Kidney epithelial cell (primary cell): ENCODE measurements around the gene USP24. TPM values are rescaled to one million over a fixed set of nuclear protein-coding genes. Genes with fewer than 3 reads are reported as not detected.

ENCODE experiments used
- DNase-seq: peaks from one replicate; pipeline ENCODE4 v3.0.0-alpha.2; 2010; ENCODE audit warnings: low read depth
- H3K27me3 ChIP-seq: 2 replicates; pipeline ENCODE4 v1.6.0; 2011; ENCODE audit warnings: low read length; ENCODE audit not compliant: control insufficient read depth, insufficient read depth
- H3K36me3 ChIP-seq: 2 replicates; pipeline ENCODE4 v1.5.1; 2011; ENCODE audit warnings: low read length; ENCODE audit not compliant: control insufficient read depth, insufficient read depth
- H3K4me3 ChIP-seq: 2 replicates; pipeline ENCODE4 v1.5.1; 2011; ENCODE audit warnings: low read depth, mild to moderate bottlenecking, control low read depth, low read length
- total RNA-seq: library from RNA; depleted of rRNA; stranded (reverse); fragments of >200 nt; gene quantifications from 2 replicates; pipeline ENCODE4 v1.2.3, GENCODE V29; 2015
- TF ChIP-seq, protein P1 (sequence below): IDR thresholded peaks from 2 replicates; pipeline ENCODE4 v1.5.1; 2011; ENCODE audit warnings: mild to moderate bottlenecking, moderate library complexity, low read length, control low read depth, inconsistent platforms; ENCODE audit not compliant: insufficient read depth, poor library complexity, severe bottlenecking

USP24 gene
- total RNA-seq, 1 donor from 2014 or later, result 27.2 TPM

DNA sequence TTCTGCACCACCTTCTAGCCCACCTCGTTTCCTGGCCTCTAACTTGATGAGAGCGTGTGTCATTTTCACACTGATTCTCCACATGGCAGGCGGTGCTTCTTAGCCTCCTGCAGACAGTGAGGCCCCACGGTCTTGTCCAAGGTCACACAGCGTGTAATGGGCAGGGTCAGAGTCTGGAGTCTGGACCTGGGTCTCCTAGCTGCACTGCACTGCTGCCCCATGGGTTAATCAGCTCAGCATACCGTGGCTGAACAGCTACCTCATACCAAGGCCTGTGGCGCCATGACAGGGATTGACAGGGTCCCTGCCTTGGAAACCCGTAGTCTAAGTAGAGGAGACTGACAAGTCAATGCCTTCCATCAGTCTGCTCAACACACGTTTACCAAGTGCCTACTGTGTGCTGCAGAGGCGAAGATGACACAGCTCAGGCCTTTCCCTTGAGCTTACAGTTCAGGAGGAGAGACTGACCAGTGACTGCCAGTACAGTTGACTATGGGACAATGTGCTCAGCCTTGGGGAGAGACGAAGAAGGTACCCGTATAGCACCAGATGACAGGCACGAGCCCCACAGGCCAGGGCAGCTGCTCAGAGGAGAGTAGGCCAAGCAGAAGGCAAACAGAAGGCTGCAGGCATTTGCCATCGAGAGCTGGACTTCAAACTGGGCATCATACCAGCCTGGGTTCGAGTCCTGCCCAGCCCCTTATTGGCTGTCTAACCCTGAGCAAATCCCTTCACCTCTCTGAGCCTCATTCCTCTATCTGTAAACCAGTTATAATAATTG is 170.4 kb downstream of the USP24 start:
- no peak overlapping the region for H3K4me3 ChIP-seq
- DNase-seq, result no peak
- H3K27me3 ChIP-seq, result peaks cover 8% of the 10 kb centered on the region
- H3K36me3 ChIP-seq, result no peaks in the 10 kb centered on the region
- TF ChIP-seq, protein P1, sequence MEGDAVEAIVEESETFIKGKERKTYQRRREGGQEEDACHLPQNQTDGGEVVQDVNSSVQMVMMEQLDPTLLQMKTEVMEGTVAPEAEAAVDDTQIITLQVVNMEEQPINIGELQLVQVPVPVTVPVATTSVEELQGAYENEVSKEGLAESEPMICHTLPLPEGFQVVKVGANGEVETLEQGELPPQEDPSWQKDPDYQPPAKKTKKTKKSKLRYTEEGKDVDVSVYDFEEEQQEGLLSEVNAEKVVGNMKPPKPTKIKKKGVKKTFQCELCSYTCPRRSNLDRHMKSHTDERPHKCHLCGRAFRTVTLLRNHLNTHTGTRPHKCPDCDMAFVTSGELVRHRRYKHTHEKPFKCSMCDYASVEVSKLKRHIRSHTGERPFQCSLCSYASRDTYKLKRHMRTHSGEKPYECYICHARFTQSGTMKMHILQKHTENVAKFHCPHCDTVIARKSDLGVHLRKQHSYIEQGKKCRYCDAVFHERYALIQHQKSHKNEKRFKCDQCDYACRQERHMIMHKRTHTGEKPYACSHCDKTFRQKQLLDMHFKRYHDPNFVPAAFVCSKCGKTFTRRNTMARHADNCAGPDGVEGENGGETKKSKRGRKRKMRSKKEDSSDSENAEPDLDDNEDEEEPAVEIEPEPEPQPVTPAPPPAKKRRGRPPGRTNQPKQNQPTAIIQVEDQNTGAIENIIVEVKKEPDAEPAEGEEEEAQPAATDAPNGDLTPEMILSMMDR, result no peak

DNA sequence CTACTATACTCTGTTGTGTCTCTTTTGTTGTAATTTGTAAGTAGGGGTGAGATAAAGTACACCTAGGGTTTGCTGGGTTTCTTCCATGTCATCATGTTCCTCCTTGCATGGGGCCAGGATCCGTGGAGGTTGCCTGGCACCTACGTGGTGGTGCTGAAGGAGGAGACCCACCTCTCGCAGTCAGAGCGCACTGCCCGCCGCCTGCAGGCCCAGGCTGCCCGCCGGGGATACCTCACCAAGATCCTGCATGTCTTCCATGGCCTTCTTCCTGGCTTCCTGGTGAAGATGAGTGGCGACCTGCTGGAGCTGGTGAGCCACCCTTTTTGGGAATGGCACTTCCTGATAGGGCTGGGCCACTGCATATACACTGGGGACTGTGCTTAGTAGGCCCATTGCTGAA is 171.4 kb downstream of the USP24 start:
- peaks cover 12% of the 10 kb centered on the region for H3K27me3 ChIP-seq
- no peak for DNase-seq
- no peaks in the 10 kb centered on the region for H3K36me3 ChIP-seq
- TF ChIP-seq, protein P1, result no peak
- no peak overlapping the region for H3K4me3 ChIP-seq

DNA sequence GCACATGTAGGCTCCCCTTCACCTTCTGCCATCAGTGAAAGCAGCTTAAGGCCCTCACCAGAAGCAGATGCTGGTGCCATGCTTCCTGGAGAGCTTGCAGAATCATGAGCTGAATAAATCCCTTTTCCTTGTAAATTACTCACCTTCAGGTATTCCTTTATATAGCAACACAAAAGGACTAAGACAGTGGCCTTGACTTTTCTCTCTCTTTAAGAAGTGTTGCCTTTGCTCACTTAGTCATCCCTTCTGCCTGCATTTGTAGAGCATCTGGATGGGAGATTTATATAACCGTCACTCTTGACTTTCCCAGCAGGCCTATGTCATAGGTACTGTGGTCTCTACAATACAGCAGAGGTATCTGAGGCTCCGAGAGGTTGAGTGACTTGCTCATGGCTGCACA is 172.2 kb downstream of the USP24 start:
- TF ChIP-seq, protein P1, result no peak
- Histone ChIP-seq H3K4me3 (no peak overlapping the region), H3K36me3 (no peaks in the 10 kb centered on the region), H3K27me3 (peaks cover 12% of the 10 kb centered on the region)
- no peak for DNase-seq

DNA sequence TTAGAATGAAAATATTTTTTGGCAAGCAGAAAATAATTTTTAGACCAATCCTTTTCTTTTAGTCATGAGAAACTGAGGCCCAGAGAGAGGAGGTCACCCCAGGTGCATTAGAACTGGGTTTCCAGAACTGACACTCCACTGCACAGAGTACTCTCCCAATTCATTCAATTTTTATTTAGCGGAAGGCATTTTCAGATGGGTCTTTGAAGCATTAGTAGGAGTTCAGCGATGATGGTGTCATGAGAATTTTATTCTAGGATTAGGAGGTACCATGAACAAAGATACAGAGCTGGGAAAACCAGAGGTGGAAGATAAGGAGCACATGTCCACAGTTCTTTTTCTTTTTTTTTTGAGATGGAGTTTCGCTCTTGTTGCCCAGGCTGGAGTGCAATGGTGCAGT is 173.6 kb downstream of the USP24 start:
- Histone ChIP-seq H3K4me3 (no peak overlapping the region), H3K27me3 (peaks cover 14% of the 10 kb centered on the region), H3K36me3 (no peaks in the 10 kb centered on the region)
- TF ChIP-seq, protein P1, result no peak
- no peak for DNase-seq

DNA sequence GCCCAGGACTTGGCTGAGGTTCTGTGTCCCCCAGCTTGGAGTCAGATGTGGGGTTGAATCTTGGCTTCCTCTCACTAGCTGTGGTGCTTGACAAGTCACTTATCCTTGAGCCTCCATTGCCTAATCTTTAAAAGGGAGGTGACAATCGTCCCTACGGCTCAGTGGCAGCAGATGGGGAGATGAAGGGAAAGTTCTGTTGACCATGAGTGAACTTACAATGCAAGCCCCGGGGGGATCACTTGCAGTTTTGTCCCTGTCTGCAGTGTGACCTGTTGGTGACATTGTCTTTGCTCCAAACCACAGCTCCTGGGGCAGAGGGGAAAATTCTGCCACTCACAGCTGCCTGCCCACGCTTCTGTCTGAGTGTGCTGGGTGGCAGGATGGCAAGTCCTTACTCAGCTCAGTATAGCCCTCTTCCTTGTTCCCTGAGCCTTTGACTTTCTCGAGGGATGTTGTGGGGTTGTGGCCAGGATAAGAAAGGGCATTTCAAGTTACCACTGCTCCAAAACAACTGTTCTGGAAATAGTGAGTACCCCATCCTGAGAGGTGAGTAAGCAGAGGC is 174.2 kb downstream of the USP24 start:
- TF ChIP-seq, protein P1, result no peak
- Histone ChIP-seq H3K4me3 (peak overlapping the region; percentile 52), H3K27me3 (peaks cover 14% of the 10 kb centered on the region), H3K36me3 (no peaks in the 10 kb centered on the region)
- DNase-seq, result no peak
